HFFc6 (cell line): ENCODE results near the gene GPR146. TPM values are rescaled to one million over a fixed set of nuclear protein-coding genes. Genes with fewer than 3 reads are reported as not detected.
"Not testable (repeated sequence)": the region's sequence is repeated elsewhere in the genome, so short reads cannot be mapped to it uniquely, and the experiment has no call there.

Experiments used
- DNase-seq: peaks from one replicate; pipeline ENCODE4 v3.0.0-alpha.2; 2018
- H3K27ac Mint-ChIP-seq: 2 replicates; pipeline ENCODE4 v1.8.0; 2020; ENCODE audit warnings: mild to moderate bottlenecking, mixed read lengths
- H3K27me3 Mint-ChIP-seq: 2 replicates; pipeline ENCODE4 v1.8.0; 2021; ENCODE audit warnings: mild to moderate bottlenecking, moderate library complexity, mixed read lengths; ENCODE audit not compliant: insufficient read depth
- H3K36me3 Mint-ChIP-seq: 2 replicates; pipeline ENCODE4 v1.8.0; 2021; ENCODE audit warnings: low read depth, mixed read lengths
- H3K4me1 Mint-ChIP-seq: 2 replicates; pipeline ENCODE4 v1.8.0; 2020; ENCODE audit warnings: low read depth, mixed read lengths
- H3K4me3 Mint-ChIP-seq: 2 replicates; pipeline ENCODE4 v1.8.0; 2020; ENCODE audit warnings: mild to moderate bottlenecking, moderate library complexity, mixed read lengths
- H3K9me3 Mint-ChIP-seq: 2 replicates; pipeline ENCODE4 v1.8.0; 2020; ENCODE audit warnings: mild to moderate bottlenecking, mixed read lengths
- total RNA-seq, 6 experiments: library from RNA; stranded (reverse); fragmentation: NEBNext Ultra II Directional; extraction: Animal tissue kit (Norgen Biotek cat#: 25700); gene quantifications; 2 replicates in 1 of 6; 3 replicates in 5 of 6; pipeline ENCODE4 v1.2.3, GENCODE V29; 2021
- TF ChIP-seq, protein P1 (sequence below): fragments of 200-600 bp; sonication (generic); IDR thresholded peaks from 2 replicates; pipeline ENCODE4 v1.5.0; 2021; ENCODE audit warnings: antibody characterized with exemption, mild to moderate bottlenecking

GPR146 gene
- total RNA-seq, 6 experiments from 2014 or later = 0.26 to 0.92 (median 0.52) TPM

GRCh38 chr7:1071731-1072254, 27.4 kb downstream of the GPR146 start:
- no peak overlapping the region for H3K27ac Mint-ChIP-seq
- peaks cover 10% of the 10 kb centered on the region; the same call in 1 of the 2 replicates for H3K9me3 Mint-ChIP-seq
- no peak for DNase-seq
- H3K36me3 Mint-ChIP-seq = 0 out of 2 replicates have a peak, but pooled peaks cover 10% of the 10 kb centered on the region
- TF ChIP-seq, protein P1, sequence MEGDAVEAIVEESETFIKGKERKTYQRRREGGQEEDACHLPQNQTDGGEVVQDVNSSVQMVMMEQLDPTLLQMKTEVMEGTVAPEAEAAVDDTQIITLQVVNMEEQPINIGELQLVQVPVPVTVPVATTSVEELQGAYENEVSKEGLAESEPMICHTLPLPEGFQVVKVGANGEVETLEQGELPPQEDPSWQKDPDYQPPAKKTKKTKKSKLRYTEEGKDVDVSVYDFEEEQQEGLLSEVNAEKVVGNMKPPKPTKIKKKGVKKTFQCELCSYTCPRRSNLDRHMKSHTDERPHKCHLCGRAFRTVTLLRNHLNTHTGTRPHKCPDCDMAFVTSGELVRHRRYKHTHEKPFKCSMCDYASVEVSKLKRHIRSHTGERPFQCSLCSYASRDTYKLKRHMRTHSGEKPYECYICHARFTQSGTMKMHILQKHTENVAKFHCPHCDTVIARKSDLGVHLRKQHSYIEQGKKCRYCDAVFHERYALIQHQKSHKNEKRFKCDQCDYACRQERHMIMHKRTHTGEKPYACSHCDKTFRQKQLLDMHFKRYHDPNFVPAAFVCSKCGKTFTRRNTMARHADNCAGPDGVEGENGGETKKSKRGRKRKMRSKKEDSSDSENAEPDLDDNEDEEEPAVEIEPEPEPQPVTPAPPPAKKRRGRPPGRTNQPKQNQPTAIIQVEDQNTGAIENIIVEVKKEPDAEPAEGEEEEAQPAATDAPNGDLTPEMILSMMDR = no peak
- no peak overlapping the region for H3K4me3 Mint-ChIP-seq
- H3K4me1 Mint-ChIP-seq = no peaks in the 10 kb centered on the region
- peaks cover 4% of the 10 kb centered on the region for H3K27me3 Mint-ChIP-seq

DNA sequence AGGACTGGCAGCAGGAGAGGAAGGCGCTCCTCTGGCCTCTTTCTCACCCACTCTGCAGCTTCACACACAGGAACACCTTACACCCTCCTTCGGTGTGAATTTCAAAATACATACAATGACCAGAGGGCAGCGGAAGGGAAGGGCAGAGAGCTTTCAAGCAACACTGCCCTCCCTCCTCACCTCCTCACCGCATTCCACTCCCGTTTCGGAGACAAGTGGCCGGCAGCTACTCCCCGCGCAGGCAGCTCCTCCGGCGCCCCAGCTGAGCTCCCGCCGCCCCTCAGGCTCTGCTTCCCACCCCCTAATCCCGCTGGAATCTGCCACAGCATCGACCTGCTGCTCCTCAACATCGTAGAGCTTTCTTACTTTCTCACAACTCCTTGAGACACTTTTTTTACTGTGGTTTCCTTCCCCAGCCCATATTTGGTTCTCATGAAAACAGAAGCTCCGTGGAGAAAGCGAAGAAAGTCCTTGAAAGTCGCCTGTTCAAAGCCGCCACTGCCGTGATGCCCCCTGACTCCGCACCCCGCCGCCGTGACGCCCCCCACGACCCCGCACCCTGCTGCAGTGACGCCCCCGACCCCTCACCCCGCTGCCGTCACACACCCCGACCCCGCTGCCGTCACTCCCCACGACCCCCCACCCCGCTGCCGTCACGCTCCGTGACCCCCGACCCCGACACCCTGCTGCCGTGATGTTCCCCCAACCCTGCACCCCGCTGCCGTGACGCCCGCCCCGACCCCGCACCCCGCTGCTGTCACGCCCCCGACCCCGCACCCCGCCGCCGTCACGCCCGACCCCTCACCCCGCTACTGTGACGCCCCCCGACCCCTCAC, 29.0 kb downstream of the GPR146 start:
- H3K27ac Mint-ChIP-seq = no peak overlapping the region
- TF ChIP-seq, protein P1 = no peak

GRCh38 chr7:1074018-1074417, 29.7 kb downstream of the GPR146 start:
- Mint-ChIP-seq H3K9me3 (peaks cover 10% of the 10 kb centered on the region; the same call in 1 of the 2 replicates), H3K36me3 (0 out of 2 replicates have a peak, but pooled peaks cover 10% of the 10 kb centered on the region)
- not testable (repeated sequence) for H3K4me3 Mint-ChIP-seq, H3K27ac Mint-ChIP-seq, H3K4me1 Mint-ChIP-seq, H3K27me3 Mint-ChIP-seq, DNase-seq

More for the DNA sequence above, 29.0 kb downstream of the GPR146 start:
- H3K4me3 Mint-ChIP-seq = no peak overlapping the region
- H3K36me3 Mint-ChIP-seq = 0 out of 2 replicates have a peak, but pooled peaks cover 10% of the 10 kb centered on the region
- no peaks in the 10 kb centered on the region for H3K4me1 Mint-ChIP-seq
- peaks cover 10% of the 10 kb centered on the region; the same call in 1 of the 2 replicates for H3K9me3 Mint-ChIP-seq
- peaks cover 7% of the 10 kb centered on the region for H3K27me3 Mint-ChIP-seq
- DNase-seq = no peak

- Mint-ChIP-seq H3K9me3 (peaks cover 10% of the 10 kb centered on the region; the same call in 1 of the 2 replicates), H3K4me3 (no peak overlapping the region), H3K27ac (no peak overlapping the region), H3K36me3 (0 out of 2 replicates have a peak, but pooled peaks cover 10% of the 10 kb centered on the region), H3K27me3 (peaks cover 7% of the 10 kb centered on the region), H3K4me1 (no peaks in the 10 kb centered on the region)
- DNase-seq = no peak
- TF ChIP-seq, protein P1 = no peak
Observed at GRCh38 chr7:1074593-1075431, 30.5 kb downstream of the GPR146 start.

- Mint-ChIP-seq H3K4me3 (no peak overlapping the region), H3K4me1 (no peaks in the 10 kb centered on the region), H3K27me3 (peaks cover 7% of the 10 kb centered on the region), H3K36me3 (0 out of 2 replicates have a peak, but pooled peaks cover 2% of the 10 kb centered on the region), H3K27ac (no peak overlapping the region), H3K9me3 (no peaks in the 10 kb centered on the region)
- no peak for DNase-seq
- TF ChIP-seq, protein P1 = no peak
Observed at GRCh38 chr7:1076184-1077072, 32.1 kb downstream of the GPR146 start.
